ENCODE measurements around the gene CELA1. TPM values are rescaled to one million over a fixed set of nuclear protein-coding genes. Genes with fewer than 3 reads are reported as not detected.
"Not testable (repeated sequence)": the region's sequence is repeated elsewhere in the genome, so short reads cannot be mapped to it uniquely, and the experiment has no call there.

CELA1 gene
- total and polyA plus RNA-seq, 2 experiments from 2014 or later, result not detected

DNA sequence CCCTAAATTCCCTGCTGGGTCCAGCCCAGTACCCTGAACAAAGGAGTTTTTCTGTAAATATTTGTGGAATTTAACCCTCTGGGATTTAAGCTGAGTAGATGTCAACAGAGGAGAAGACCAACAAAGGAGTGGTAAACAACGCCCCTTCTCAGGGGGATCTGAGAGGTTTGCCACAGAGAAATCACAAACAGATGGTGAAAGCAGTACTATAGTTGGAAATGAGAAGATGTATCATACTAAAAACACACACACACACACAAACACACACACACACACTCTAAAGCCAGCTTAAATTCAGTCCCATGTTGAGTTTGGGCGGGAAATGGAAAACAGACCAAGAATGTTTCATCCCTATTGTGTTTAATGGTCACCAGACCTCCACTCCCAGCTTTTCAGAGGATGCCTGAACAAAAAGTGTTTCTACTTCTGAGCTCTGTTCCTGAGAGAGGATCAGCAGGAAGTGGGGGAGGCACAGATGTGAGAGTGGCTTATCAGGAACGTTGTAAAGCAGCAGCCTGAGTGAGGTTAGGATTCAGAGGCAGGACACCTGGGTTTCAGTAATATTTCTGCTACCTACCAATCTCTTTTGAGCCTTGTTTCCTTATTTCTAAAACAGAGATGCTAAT lies 25.7 kb downstream of the CELA1 start:
- DNase-seq (ENCODE audit: low read depth in 1 of 2, low spot score in 1 of 2), result peak; percentile 23 to 43
- no peaks in the 10 kb centered on the region for H3K9me3 ChIP-seq (ENCODE audit: low read depth)
- H3K4me3 ChIP-seq, result no peak overlapping the region
- no peaks in the 10 kb centered on the region for H3K27me3 ChIP-seq
- no peaks in the 10 kb centered on the region for H3K4me1 ChIP-seq (ENCODE audit: low read depth)
- TF ChIP-seq, protein P1, sequence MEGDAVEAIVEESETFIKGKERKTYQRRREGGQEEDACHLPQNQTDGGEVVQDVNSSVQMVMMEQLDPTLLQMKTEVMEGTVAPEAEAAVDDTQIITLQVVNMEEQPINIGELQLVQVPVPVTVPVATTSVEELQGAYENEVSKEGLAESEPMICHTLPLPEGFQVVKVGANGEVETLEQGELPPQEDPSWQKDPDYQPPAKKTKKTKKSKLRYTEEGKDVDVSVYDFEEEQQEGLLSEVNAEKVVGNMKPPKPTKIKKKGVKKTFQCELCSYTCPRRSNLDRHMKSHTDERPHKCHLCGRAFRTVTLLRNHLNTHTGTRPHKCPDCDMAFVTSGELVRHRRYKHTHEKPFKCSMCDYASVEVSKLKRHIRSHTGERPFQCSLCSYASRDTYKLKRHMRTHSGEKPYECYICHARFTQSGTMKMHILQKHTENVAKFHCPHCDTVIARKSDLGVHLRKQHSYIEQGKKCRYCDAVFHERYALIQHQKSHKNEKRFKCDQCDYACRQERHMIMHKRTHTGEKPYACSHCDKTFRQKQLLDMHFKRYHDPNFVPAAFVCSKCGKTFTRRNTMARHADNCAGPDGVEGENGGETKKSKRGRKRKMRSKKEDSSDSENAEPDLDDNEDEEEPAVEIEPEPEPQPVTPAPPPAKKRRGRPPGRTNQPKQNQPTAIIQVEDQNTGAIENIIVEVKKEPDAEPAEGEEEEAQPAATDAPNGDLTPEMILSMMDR (IDR thresholded peaks at IDR 0.05; ENCODE audit: low read depth, low read length), result no peak
- no peak overlapping the region for H3K27ac ChIP-seq
- no peaks in the 10 kb centered on the region for H3K36me3 ChIP-seq

DNA sequence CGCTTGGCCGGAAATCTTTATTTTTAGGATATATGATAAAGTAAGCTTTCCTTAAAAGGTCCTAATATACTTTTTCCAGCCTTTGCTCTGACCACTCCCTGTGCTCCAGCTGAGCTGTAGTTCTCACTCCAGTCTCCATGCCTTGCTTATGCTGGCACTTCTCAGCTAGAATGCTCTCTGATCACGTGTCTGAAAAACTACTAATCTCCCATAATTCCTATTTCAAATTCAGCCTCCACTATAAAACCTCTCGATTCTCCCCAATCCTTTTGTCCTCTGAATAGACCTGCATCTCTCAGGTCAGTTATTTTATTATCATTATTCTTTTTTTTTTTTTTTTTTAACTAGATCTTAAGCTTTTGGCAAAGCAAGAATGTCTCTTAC lies 26.2 kb downstream of the CELA1 start:
- TF ChIP-seq, protein P1 (IDR thresholded peaks at IDR 0.05; ENCODE audit: low read depth, low read length), result no peak
- DNase-seq (ENCODE audit: low read depth in 1 of 2, low spot score in 1 of 2), result peak in 1 of 2 donors; percentile 5
- no peak overlapping the region for H3K27ac ChIP-seq
- no peaks in the 10 kb centered on the region for H3K36me3 ChIP-seq
- H3K4me1 ChIP-seq (ENCODE audit: low read depth), result no peaks in the 10 kb centered on the region
- H3K4me3 ChIP-seq, result no peak overlapping the region
- H3K9me3 ChIP-seq (ENCODE audit: low read depth), result no peaks in the 10 kb centered on the region
- H3K27me3 ChIP-seq, result no peaks in the 10 kb centered on the region

DNA sequence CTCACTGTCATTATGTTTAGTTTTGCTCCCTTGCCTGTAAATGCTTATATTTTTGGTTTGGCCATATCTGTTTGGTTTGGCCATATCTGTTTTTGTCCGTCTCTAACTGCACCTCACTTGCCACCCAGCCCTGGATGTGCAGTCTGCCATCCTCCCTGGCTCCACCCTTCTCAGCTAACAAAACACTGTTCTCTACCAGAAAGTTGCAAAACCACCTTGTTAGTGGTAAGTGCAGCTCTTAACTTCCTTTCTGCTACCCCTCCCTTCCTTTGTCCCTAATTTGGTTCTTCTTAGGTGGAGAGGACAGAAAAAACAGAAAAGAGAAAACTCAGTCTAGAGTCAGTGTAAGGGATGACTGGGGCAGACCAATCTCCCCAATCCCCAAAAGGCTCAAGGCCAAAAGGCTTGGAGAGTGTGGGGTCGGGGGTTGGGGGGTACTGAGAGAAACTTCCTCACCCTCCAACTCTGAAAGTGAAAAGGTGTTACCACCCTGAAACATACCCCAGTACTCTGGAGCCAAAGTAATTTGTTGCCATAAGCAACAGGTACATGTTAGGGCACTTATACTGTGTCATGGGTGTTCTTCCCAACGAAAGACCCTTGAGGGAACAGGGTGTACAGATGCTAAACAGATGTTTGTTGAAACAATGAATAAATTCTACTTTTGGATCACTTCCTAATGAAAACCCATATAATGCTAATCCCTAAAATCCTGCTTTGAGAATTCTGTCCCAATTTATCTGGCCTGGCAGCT lies 27.5 kb downstream of the CELA1 start:
- Histone ChIP-seq H3K36me3 (no peaks in the 10 kb centered on the region), H3K9me3 (ENCODE audit: low read depth) (no peaks in the 10 kb centered on the region), H3K27me3 (no peaks in the 10 kb centered on the region), H3K27ac (no peak overlapping the region), H3K4me3 (no peak overlapping the region), H3K4me1 (ENCODE audit: low read depth) (no peaks in the 10 kb centered on the region)
- DNase-seq (ENCODE audit: low read depth in 1 of 2, low spot score in 1 of 2), result peak in 1 of 2 donors; percentile 7
- TF ChIP-seq, protein P1 (IDR thresholded peaks at IDR 0.05; ENCODE audit: low read depth, low read length), result no peak

DNA sequence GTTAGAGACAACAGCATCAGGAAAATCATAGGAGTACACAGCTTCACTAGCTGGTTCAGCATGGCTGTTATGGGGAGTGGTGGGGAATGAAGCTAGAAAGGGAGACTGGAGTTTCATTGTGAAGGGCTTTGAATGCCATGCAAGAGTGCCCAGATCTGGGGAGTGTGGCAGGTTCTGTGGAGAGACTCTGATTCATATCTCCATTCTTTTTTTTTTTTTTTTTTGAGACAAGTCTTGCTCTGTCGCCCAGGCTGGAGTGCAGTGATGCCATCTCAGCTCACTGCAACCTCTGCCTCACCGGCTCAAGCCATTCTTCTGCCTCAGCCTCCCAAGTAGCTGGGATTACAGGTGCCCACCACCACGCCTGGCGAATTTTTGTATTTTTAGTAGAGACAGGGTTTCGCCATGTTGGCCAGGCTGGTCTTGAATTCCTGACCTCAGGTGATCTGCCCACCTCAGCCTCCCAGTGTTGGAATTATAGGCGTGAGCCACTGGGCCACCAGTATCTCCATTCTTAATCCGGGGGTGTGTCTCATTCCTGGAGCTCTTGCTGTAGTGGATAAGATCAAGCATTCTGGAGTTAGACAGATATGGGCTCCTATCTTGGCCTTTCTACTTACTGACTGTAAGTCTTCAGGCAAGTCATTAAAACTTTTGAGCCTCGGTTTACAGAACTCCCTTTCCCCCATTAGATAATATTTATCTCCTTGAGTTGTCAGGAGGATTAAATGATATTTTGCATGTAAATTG lies 28.2 kb downstream of the CELA1 start:
- H3K4me1 ChIP-seq (ENCODE audit: low read depth); H3K27me3 ChIP-seq; H3K9me3 ChIP-seq (ENCODE audit: low read depth); H3K27ac ChIP-seq; H3K4me3 ChIP-seq; DNase-seq (ENCODE audit: low read depth in 1 of 2, low spot score in 1 of 2); H3K36me3 ChIP-seq: not testable (repeated sequence)

DNA sequence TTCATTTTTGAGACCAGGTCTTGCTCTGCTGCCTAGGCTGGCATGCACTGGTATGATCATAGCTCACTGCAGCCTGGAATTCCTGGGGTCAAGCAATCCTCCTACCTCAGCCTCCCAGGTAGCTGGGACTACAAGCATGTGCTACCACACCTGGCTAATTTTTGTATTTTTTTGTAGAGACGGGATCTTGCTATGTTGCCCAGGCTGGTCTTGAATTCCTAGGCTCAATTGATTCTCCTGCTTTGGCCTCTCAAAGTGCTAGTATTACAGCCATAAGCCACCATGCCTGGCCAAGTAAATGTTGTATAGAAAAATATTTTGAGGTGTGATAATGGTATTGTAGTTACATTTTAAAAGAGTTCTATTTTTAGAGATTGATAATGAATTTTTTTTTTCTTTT lies 35.1 kb downstream of the CELA1 start:
- TF ChIP-seq, protein P1 (IDR thresholded peaks at IDR 0.05; ENCODE audit: low read depth, low read length), result no peak
- no peak overlapping the region for H3K27ac ChIP-seq
- no peak for DNase-seq (ENCODE audit: low read depth in 1 of 2, low spot score in 1 of 2)

More for the DNA sequence above, 35.1 kb downstream of the CELA1 start:
- H3K36me3 ChIP-seq, result no peaks in the 10 kb centered on the region
- H3K4me3 ChIP-seq, result no peak overlapping the region
- no peaks in the 10 kb centered on the region for H3K4me1 ChIP-seq (ENCODE audit: low read depth)
- H3K9me3 ChIP-seq (ENCODE audit: low read depth), result no peaks in the 10 kb centered on the region
- no peaks in the 10 kb centered on the region for H3K27me3 ChIP-seq
